RPMI8226 (cell line): ENCODE data around the gene NPW.

ENCODE experiments used
- DNase-seq: peaks from one replicate; pipeline ENCODE4 v3.0.0-alpha.2; 2015

NPW gene

GRCh38 chr16:1984347-1985225 is 35.0 kb upstream of the NPW start:
- DNase-seq = peak; percentile 56

- DNase-seq = no peak
These were observed 34.0 kb upstream of the NPW start for GRCh38 chr16:1985466-1986150.

- DNase-seq = no peak
These were observed 32.4 kb upstream of the NPW start for GRCh38 chr16:1987198-1987597.

GRCh38 chr16:1989209-1990100 is 30.1 kb upstream of the NPW start, which contains the start of gene SYNGR3:
Gene SYNGR3 (plus strand): TSS chr16:1989970. CDS start chr16:1990103, 133 bp downstream.
- peak; percentile 54 for DNase-seq

- DNase-seq = no peak
These were observed 29.6 kb upstream of the NPW start for GRCh38 chr16:1990101-1990350.

GRCh38 chr16:1990351-1991134 is 29.0 kb upstream of the NPW start:
- peak; percentile 80 for DNase-seq

GRCh38 chr16:1991135-1991551 is 28.4 kb upstream of the NPW start:
- DNase-seq = no peak

- DNase-seq = no peak
These were observed 28.0 kb upstream of the NPW start for GRCh38 chr16:1991588-1991947.

GRCh38 chr16:1991948-1992703 is 27.5 kb upstream of the NPW start:
- peak; percentile 97 for DNase-seq

- no peak for DNase-seq
These were observed 26.8 kb upstream of the NPW start for GRCh38 chr16:1992704-1993317.

- peak; percentile 38 for DNase-seq
These were observed 25.9 kb upstream of the NPW start for GRCh38 chr16:1993731-1994131.

- no peak for DNase-seq
These were observed 21.9 kb upstream of the NPW start for GRCh38 chr16:1997494-1998359.

- no peak for DNase-seq
These were observed 21.2 kb upstream of the NPW start for GRCh38 chr16:1998360-1998835.

GRCh38 chr16:1998852-1999801 is 20.5 kb upstream of the NPW start:
- no peak for DNase-seq

- no peak for DNase-seq
These were observed 19.6 kb upstream of the NPW start for GRCh38 chr16:1999866-2000514.

GRCh38 chr16:2001035-2001434 is 18.6 kb upstream of the NPW start:
- no peak for DNase-seq

GRCh38 chr16:2001456-2002355 is 17.9 kb upstream of the NPW start:
- DNase-seq = no peak
